NCI-H1417 (cell line): Measurements from ENCODE around the gene SMCO4.
A peak's percentile ranks its signal among the peaks of the same experiment; 100 is the strongest.
"Not testable (repeated sequence)": the region's sequence is repeated elsewhere in the genome, so short reads cannot be mapped to it uniquely, and the experiment has no call there.

Source experiments
- DNase-seq, 3 experiments: peaks; one replicate each; lab custom pipeline; 2025; lab: John Stamatoyannopoulos, UW

The SMCO4 gene

GRCh38 chr11:93543292-93543977 is at the start of gene SMCO4:
Gene SMCO4 (minus strand): TSS chr11:93543391. CDS start chr11:93479189, 64,202 bp downstream.
- DNase-seq = peak; percentile 89 to 92 (median 91)

GRCh38 chr11:93591247-93591898 is 48.2 kb upstream of the SMCO4 start:
- no peak for DNase-seq

GRCh38 chr11:93589347-93589746 is 46.2 kb upstream of the SMCO4 start:
- no peak for DNase-seq

- no peak for DNase-seq
Measured at GRCh38 chr11:93587858-93588581, 44.8 kb upstream of the SMCO4 start.

- peak in 1 of 3 experiments; percentile 20 for DNase-seq
Measured at GRCh38 chr11:93587425-93587824, 44.2 kb upstream of the SMCO4 start.

- no peak for DNase-seq
Measured at GRCh38 chr11:93585758-93586157, 42.6 kb upstream of the SMCO4 start.

- DNase-seq = no peak
Measured at GRCh38 chr11:93583490-93583889, 40.3 kb upstream of the SMCO4 start.

- no peak for DNase-seq
Measured at GRCh38 chr11:93579187-93579751, 36.1 kb upstream of the SMCO4 start.

GRCh38 chr11:93577286-93577685 is 34.1 kb upstream of the SMCO4 start:
- DNase-seq = no peak

GRCh38 chr11:93576870-93577269 is 33.7 kb upstream of the SMCO4 start:
- DNase-seq = not testable (repeated sequence)

- no peak for DNase-seq
Measured at GRCh38 chr11:93574638-93575220, 31.5 kb upstream of the SMCO4 start.

- no peak for DNase-seq
Measured at GRCh38 chr11:93573184-93573583, 30.0 kb upstream of the SMCO4 start.

GRCh38 chr11:93572621-93573020 is 29.4 kb upstream of the SMCO4 start:
- DNase-seq = no peak

- no peak for DNase-seq
Measured at GRCh38 chr11:93572171-93572570, 29.0 kb upstream of the SMCO4 start.

GRCh38 chr11:93571612-93572011 is 28.4 kb upstream of the SMCO4 start:
- DNase-seq = no peak

GRCh38 chr11:93570759-93571413 is 27.7 kb upstream of the SMCO4 start:
- peak in 2 of 3 experiments; percentile 32 to 51 for DNase-seq

GRCh38 chr11:93569496-93569895 is 26.3 kb upstream of the SMCO4 start:
- no peak for DNase-seq

- DNase-seq = no peak
Measured at GRCh38 chr11:93568726-93569125, 25.5 kb upstream of the SMCO4 start.

GRCh38 chr11:93567401-93567895 is 24.3 kb upstream of the SMCO4 start:
- DNase-seq = no peak

GRCh38 chr11:93564895-93565294 is 21.7 kb upstream of the SMCO4 start:
- no peak for DNase-seq

- DNase-seq = no peak
Measured at GRCh38 chr11:93563857-93564256, 20.7 kb upstream of the SMCO4 start.
